IPS-NIHi7 (cell line): Measurements from ENCODE around the gene PRKAR1B.
"Not testable (repeated sequence)": the region's sequence is repeated elsewhere in the genome, so short reads cannot be mapped to it uniquely, and the experiment has no call there.

Experiments
- DNase-seq: peaks from one replicate; pipeline ENCODE4 v3.0.0; 2012; ENCODE audit warnings: mixed read lengths; ENCODE audit errors: extremely low spot score

Gene PRKAR1B

GRCh38 chr7:556837-557557 is 170.1 kb downstream of the PRKAR1B start:
- DNase-seq, result no peak

GRCh38 chr7:556291-556826 is 170.7 kb downstream of the PRKAR1B start:
- no peak for DNase-seq

GRCh38 chr7:555551-556160 is 171.4 kb downstream of the PRKAR1B start:
- no peak for DNase-seq

- no peak for DNase-seq
These were observed 173.4 kb downstream of the PRKAR1B start for GRCh38 chr7:553636-554111.

GRCh38 chr7:552868-553635 is 174.0 kb downstream of the PRKAR1B start:
- DNase-seq, result no peak

GRCh38 chr7:552151-552867 is 174.8 kb downstream of the PRKAR1B start:
- DNase-seq, result not testable (repeated sequence)

- DNase-seq, result not testable (repeated sequence)
These were observed 175.5 kb downstream of the PRKAR1B start for GRCh38 chr7:551615-551970.

- no peak for DNase-seq
These were observed 176.0 kb downstream of the PRKAR1B start for GRCh38 chr7:550881-551614.

- DNase-seq, result no peak
These were observed 177.0 kb downstream of the PRKAR1B start for GRCh38 chr7:549891-550625.

GRCh38 chr7:549066-549890 is 177.8 kb downstream of the PRKAR1B start:
- no peak for DNase-seq

- no peak for DNase-seq
These were observed 178.7 kb downstream of the PRKAR1B start for GRCh38 chr7:548401-548800.

GRCh38 chr7:545470-545869 is 181.6 kb downstream of the PRKAR1B start:
- DNase-seq, result no peak

- DNase-seq, result no peak
These were observed 182.5 kb downstream of the PRKAR1B start for GRCh38 chr7:544338-545221.

GRCh38 chr7:543501-544337 is 183.4 kb downstream of the PRKAR1B start:
- no peak for DNase-seq

GRCh38 chr7:542713-543500 is 184.2 kb downstream of the PRKAR1B start:
- no peak for DNase-seq

GRCh38 chr7:542131-542712 is 184.9 kb downstream of the PRKAR1B start:
- no peak for DNase-seq
